ENCODE measurements around the gene LGI2.
"Not testable (repeated sequence)": the region's sequence is repeated elsewhere in the genome, so short reads cannot be mapped to it uniquely, and the experiment has no call there.

LGI2 gene

GRCh38 chr4:25050370-25051078, 19.8 kb upstream of the LGI2 start:
- no peak for DNase-seq

GRCh38 chr4:25043548-25043947, 12.8 kb upstream of the LGI2 start:
- DNase-seq, result no peak

GRCh38 chr4:25033526-25033925, 2.8 kb upstream of the LGI2 start:
- no peak for DNase-seq

- no peak for DNase-seq
Measured at GRCh38 chr4:25032126-25032525, 1.4 kb upstream of the LGI2 start.

GRCh38 chr4:25031077-25031621, 403 bp upstream of the LGI2 start:
- no peak for DNase-seq

GRCh38 chr4:25029479-25030276, 1.1 kb downstream of the LGI2 start:
- DNase-seq, result no peak

GRCh38 chr4:25028851-25029250, 1.9 kb downstream of the LGI2 start:
- no peak for DNase-seq

- DNase-seq, result no peak
Measured at GRCh38 chr4:25022766-25023165, 8.0 kb downstream of the LGI2 start.

GRCh38 chr4:25021216-25021615, 9.5 kb downstream of the LGI2 start:
- no peak for DNase-seq

GRCh38 chr4:25020236-25020635, 10.5 kb downstream of the LGI2 start:
- DNase-seq, result no peak

GRCh38 chr4:25019501-25019900, 11.2 kb downstream of the LGI2 start:
- no peak for DNase-seq

GRCh38 chr4:25015012-25015411, 15.7 kb downstream of the LGI2 start:
- DNase-seq, result no peak

GRCh38 chr4:25014662-25014983, 16.1 kb downstream of the LGI2 start:
- not testable (repeated sequence) for DNase-seq

GRCh38 chr4:25013756-25014661, 16.7 kb downstream of the LGI2 start:
- no peak for DNase-seq

GRCh38 chr4:25012655-25013054, 18.1 kb downstream of the LGI2 start:
- DNase-seq, result no peak

GRCh38 chr4:25011135-25011866, 19.4 kb downstream of the LGI2 start:
- no peak for DNase-seq

GRCh38 chr4:25007598-25007997, 23.1 kb downstream of the LGI2 start:
- no peak for DNase-seq

- DNase-seq, result no peak
Measured at GRCh38 chr4:25002681-25003080, 28.1 kb downstream of the LGI2 start.

- DNase-seq, result no peak
Measured at GRCh38 chr4:25001509-25001908, 29.2 kb downstream of the LGI2 start.

- no peak for DNase-seq
Measured at GRCh38 chr4:25000639-25001038, 30.1 kb downstream of the LGI2 start.

GRCh38 chr4:24999392-25000089, 31.2 kb downstream of the LGI2 start:
- DNase-seq, result no peak
